GM12873 (cell line): ENCODE results near the gene FMNL2.

Experiments
- CTCF ChIP-seq: IDR thresholded peaks from 2 replicates; pipeline ENCODE4 v1.5.1; 2012; ENCODE audit warnings: low read depth, mild to moderate bottlenecking, moderate library complexity, low read length, control low read depth; ENCODE audit not compliant: insufficient read depth; ENCODE audit errors: missing control alignments

The FMNL2 gene

GRCh38 chr2:152617456-152618192, 282.6 kb downstream of the FMNL2 start:
- TF ChIP-seq CTCF = no peak

GRCh38 chr2:152618193-152618564, 283.2 kb downstream of the FMNL2 start:
- TF ChIP-seq CTCF = no peak

GRCh38 chr2:152620208-152620607, 285.2 kb downstream of the FMNL2 start:
- TF ChIP-seq CTCF = no peak

GRCh38 chr2:152620985-152621384, 286.0 kb downstream of the FMNL2 start:
- TF ChIP-seq CTCF = no peak

- TF ChIP-seq CTCF = no peak
These were observed 287.2 kb downstream of the FMNL2 start for GRCh38 chr2:152622219-152622618.

- TF ChIP-seq CTCF = no peak
These were observed 288.2 kb downstream of the FMNL2 start for GRCh38 chr2:152623076-152623740.

GRCh38 chr2:152623775-152624174, 288.8 kb downstream of the FMNL2 start:
- no peak for TF ChIP-seq CTCF
